Activated CD4-positive, alpha-beta T cell treated with anti-CD3 and anti-CD28 coated beads for 24 hours (primary cell): ENCODE measurements around the gene CDC6.

Source experiments
- DNase-seq, 2 donors: peaks; one replicate each; pipeline ENCODE4 v3.0.0-alpha.2; 2020; ENCODE audit warnings: low read depth in 2 of 2

Gene CDC6

DNA sequence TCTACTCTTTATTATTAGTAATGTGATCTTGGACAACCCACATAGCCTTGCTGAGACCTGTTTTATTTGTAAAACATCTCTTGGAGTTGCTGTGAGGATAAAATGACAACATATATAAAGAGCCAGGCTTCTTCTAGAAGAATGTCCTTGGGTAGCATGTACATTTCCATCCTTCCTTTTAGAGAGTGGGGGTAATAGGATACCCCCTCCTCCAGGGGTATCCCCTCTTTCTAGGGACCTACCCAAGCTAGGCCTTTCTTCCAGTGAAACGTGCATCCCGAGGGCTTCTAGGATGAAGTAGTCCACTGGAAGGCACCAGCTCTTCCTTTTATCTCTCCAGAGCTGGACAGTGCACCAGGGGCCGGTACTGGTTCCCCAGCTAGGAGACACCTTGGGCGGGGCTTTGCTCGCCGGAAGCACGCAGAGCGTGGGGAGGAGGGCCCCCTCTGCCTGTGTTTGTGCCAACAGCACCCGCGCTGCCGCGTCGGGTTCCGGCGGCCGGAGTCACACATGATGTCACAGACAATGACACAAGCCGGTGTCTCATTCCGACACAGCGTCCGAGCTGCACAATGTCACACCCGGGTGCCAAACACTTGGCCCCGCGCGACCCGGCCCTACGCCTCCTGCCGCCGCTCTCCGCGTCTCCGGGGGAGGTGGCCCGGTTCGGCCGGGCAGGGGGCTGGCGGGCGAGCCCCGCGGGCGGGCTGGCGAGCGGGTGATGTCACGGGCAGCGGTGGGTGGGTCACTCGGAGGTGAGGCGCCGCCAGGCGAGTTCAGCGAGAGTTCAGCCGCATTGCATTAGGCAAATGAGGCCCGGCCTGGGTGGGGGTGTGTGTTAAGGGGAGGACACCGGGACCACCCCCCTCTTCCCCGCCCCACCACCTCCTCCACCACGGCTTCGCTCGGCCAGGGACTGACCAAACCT, 53.5 kb downstream of the CDC6 start:
- peak in 1 of 2 donors; percentile 69 for DNase-seq

DNA sequence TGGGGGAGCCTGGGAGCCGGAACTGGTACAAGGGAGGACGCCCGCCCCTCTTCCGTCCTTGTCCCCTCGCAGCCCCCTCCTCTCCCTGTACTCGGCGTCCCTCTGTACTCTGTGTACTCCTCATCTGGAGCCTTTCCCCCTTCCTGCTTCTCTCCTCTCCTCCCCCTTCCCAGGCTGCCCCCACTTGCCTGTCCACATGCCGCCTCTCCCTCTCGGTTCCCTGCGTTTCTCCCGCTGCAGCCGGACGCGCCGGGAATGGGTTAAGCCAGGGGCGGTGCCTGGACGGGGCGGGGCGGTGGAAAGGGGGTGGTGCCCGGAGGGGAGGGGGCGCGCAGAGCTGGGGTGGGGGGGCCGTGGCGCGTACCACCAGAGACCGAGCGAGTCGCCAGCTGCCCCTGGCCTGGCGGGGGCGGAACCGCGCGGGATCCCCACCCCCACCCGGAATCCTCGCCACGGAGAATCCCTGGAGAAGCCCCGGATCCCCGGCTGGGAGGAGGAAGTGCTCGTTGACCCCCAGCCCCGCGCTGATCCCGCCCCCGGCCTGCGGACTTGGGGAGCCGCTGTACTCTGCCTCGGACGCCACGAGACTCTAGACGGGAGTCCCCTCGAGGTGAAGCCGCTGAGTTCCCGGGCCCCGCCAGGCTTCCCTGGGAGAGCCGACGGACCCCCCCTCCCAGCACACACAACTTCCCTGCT, 54.3 kb downstream of the CDC6 start:
- DNase-seq: no peak

DNA sequence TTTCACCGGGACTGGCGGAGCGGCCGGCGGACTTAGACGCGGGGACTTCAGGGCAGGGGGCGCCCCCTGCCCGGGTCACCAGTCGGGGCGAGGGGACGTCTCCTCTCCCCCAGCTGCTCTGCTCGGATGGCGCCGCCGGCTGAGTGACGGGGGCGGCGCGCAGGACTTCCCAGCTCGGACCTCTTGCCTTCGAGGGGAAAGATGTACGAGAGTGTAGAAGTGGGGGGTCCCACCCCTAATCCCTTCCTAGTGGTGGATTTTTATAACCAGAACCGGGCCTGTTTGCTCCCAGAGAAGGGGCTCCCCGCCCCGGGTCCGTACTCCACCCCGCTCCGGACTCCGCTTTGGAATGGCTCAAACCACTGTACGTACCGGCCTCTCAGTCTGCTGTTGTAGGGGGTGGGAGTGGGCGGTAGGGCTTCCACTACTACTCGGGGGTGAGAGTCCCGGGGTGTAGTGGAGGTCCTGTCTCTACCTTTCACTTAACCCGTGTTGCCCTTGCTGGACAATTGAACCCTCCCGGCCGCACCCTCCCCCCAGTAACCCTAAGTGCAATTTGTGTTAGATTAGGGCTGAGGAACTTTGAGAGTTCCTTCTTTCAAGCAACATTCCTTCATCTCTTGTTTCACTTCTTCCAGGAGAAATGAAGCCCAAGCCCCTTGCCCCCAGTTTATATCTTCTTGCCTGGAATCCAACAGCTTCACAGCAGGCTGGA, 55.0 kb downstream of the CDC6 start:
- no peak for DNase-seq

DNA sequence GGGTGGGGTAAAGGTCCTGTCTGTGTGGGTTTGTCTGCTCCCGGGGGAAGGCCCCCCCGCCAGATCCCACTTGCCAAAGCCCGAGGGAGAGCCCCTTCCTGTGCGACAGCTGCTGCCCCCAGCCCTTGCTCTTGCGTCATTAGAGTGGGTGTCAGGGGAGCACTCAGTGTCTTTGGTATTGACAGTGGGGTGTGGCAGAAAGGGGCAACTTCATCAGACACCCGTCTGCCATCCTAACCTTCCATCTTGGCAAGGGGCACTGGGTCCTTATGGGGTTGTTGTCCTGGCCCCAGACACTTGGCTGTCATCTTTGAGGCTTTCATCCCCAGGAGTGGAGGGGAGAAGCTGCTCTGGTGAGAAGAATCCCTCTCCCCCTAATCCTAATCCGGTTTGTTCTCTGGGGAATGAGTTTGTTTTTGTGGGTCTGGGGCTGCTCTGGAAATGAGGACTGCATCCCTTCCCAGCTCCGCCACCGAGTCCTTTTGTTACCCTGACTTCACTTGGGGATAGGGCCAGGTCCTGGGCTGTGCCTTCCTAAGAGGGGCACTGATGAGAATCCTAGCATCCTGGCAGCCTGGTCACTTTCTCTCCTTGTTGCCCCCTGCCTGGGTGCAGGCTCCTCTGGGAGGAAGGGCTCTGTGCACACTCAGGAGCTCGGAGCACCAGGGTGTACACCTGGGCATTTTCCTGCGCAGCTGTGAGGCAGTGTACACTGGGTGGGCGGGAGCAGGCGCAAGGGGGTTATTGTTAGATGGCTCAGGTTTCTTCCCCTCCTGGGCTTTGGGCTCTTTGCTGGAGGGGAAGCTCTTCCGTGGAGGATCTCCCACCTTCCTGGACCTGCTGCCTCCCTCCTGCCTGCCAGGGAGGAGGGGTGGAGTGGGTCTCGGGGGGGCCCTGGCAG, 55.8 kb downstream of the CDC6 start:
- DNase-seq: no peak

DNA sequence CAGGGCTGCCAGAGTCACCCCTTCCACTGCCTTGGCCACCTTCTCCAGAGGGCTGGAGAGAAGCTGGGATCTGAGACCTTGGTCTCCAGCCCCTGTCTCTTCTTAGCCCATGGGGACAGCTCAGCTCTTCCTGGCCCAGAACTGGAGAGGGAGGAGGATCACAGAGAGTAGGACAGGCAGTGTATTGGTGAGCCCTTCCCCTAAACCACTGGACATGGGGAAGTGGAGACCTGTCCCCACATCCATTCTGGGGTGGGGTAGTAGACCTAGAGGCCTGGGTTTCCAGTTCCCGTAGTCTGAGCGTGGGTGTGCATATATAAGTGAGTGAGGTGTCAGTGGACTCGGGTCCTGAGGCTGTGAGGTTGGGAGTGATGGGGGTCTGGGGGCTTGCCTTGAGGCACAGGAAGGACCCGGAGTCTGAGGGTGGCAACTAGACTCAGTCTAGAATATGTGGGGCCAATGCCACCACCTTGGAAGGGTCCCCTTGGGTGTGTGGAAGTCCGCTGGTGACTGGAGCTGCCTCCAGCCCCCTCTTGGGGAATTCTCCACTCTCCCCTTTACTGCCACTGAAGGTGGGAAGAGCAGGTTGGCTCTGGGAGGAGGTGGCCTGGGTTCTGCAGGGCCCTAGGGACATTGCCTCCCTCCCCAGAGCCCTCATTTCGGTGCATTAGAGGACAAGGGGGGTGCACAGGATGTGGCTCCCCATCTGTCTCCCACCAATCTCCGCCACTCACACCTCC, 56.9 kb downstream of the CDC6 start:
- no peak for DNase-seq

DNA sequence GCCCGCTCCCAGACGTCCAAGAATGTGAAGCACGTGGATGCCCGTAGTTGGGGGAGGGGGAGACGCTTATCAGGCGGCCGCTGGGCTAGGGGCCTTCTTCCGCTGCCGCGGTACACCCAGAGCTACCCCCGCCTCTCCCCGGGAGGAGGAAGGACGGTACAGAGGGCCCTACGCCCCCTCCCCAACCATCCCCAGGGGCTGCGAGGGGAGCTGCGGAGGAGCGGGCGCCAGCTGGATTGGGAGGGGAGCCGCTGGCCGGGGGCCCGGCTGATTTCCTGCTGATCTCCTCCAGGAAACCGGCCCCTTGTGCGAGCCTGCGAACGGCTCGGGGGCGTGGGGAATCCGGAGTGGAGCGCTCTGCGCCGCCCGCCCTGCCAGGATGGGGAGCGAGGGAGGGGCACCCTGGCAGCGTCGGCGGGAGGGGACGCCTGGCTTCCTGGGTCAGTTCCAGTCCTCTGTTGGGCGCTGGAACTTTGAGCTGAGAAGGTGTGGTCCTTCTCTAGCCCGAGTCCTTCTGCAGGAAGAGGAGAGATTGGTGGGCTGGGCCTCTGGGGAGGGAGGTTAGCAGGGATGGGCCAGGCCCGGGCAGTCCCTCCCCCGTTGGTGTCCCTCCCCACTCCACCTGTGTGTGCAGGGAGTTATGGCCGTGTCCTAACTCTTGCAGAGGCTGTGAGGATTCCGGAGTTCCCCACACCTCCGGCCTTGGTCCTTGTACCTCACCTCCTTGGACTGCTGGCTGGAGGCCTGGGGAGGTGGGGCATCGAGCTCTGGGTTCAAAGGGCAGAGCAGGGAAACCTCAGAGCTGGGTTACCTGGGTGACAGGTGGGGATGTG, 57.7 kb downstream of the CDC6 start:
- DNase-seq: no peak

DNA sequence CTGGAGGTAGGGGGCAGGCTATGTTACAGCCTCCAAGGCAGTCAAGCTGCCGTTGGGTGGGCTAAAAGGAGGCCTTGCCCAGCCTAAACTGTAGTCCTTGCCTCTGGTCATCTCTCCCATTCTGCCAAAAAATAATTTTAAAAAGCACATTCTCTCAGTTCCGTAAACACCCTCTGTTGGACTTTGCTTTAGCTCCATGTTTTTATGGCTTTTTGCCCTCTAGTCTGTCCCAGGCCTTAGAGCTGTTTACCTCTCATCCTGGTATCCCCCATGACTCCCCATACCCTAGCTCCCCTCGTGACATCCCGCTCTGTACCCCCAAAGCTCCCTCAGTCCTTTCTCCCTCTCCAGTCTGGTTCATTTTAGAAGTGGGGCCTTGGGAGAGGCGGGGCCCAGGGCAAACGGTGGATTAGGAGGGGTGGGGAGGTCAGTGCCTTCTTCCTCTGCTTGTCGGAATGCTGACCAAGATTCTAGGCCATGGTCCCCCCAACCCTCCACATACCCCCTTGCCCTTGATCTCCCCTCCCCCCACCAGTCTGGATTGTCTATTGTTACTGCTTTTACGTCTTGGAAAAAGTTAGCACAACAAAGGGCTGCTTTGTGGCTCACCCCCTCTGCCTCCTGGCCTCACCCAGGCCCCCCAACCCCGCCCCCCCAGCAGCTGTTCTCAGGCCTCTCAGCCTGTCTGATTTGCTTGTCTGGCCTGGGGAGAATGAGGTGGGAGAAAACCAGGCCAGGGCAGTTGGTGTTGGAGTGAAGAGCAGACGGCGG, 58.5 kb downstream of the CDC6 start:
- DNase-seq: no peak

DNA sequence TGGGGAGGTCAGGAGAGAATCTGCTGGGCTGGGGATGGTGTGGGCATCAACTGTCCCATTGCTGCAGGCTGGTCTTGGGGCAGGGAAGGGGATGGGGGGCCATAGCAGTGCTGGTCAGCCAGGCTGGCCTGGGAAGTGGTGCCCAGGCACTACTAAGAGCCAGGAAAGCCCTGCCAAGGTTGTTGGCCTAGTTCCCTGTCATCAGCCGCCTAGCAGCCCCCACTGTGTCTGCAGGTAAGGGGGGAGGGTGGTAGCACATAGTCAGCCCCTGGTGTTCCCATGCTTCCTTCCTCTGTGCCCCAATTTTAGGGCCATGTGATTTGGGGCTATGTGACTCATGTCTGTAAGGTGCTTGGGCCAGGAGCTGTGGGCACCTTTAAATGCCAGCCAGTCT, 59.1 kb downstream of the CDC6 start:
- DNase-seq: no peak

DNA sequence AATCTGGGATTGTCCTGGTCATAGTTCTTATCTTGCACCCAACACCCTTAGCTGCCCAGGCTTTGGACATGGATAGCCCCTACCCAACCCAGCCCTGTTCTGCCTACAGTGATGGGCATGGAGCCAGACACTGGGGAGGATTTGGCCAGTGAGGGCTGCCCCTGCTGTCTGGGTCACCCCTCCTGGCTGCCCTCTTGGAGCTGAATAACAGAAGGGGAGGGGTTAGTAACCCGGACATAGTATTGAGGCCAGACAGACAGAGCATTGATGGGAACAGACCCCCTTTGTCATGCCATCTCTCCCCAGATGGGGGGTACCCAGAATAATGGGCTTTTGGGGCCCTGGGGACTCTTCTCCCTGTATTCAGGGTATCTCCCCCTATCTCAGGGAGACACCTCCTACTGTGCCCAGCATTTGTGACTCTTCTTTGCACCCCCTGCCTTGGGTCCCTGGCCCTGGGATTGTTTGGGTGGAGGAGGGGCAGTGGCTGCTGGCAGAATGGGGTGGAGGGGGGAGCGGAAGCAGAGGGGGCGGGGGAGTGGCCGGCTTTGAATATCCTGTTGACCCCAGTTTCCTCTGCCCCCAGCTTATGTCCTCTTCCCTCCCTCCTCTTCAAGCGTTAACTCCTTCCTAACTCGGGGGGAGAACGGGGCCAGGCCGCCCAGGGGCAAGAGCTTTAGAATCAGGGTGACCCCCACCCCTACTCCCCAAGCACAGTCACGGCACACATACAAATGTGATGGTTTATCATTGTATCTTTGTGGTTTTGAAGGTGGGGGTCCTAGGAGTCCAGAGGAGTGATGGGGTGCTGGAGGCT, 59.8 kb downstream of the CDC6 start:
- DNase-seq: no peak

DNA sequence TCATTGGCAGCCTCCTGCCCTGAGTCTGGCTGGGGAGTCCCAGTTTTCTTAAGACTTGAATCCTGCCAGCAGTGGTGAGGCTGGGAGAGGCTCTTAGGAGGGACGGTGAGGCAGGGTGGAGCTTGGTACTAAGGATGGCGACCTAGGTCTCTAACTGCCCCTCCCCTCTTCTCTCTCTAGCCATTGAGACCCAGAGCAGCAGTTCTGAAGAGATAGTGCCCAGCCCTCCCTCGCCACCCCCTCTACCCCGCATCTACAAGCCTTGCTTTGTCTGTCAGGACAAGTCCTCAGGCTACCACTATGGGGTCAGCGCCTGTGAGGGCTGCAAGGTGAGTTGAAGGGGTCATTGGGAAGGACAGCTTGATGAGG, 60.4 kb downstream of the CDC6 start:
- no peak for DNase-seq

DNA sequence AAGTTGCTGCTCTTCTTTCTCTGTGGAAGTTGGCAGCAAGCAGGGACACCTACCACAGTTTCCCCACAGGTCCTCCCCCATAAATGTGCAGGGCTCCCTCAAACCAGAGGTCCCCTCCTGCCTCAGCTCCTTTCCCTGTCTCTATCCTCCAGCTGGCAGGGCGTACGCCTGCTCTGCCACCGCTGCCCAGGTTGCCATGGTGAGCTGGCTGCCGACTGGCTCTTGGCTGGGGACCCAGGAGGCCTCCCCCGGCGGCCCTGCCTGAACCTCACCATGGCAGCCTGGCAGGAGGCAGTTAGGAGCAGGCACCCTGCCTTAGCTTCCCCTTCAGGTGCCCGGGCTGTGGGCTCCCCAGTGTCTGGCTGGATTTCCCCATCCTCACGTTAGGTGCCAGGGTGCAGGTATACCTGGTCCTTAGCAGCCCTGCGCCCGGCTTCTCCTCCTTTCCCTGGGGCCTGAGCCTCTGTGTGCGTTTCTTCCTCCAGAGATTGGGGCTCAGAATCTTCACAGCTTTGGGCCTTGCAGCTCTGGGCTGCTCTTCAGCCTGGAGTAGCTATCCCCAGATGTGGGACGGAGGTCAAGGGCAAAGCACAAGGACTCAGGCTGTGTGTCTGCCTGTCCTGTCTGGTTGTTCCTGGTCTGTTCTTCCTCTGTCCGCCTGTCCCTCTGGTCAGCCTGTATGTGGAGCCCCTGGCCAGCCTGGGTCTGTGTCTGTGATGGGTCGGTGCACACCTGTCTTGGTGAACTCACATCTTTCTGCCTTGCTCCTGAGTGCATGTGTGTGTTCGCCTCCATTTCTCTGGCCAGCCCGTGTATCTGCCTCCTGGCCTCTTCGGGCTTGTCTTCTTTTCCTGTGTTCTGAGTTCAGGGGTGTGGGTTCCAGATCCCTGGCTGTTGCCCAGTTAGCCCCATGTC, 61.1 kb downstream of the CDC6 start:
- no peak for DNase-seq

DNA sequence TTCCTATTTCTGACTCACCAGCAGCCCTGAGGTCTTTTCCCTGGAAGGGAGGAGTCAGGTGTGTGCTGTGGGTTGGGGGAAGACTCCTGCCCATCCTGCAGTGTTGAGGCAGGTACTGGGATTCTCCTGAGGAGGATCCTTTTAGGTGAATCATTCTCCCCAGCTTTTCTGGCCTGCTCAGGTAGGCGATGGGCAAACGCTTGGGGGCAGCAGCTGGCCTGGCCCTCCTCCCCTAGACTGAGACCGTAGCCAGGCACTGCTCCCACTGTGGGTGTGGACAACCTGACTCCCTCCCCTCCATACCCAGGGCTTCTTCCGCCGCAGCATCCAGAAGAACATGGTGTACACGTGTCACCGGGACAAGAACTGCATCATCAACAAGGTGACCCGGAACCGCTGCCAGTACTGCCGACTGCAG, 61.8 kb downstream of the CDC6 start:
- DNase-seq: no peak

DNA sequence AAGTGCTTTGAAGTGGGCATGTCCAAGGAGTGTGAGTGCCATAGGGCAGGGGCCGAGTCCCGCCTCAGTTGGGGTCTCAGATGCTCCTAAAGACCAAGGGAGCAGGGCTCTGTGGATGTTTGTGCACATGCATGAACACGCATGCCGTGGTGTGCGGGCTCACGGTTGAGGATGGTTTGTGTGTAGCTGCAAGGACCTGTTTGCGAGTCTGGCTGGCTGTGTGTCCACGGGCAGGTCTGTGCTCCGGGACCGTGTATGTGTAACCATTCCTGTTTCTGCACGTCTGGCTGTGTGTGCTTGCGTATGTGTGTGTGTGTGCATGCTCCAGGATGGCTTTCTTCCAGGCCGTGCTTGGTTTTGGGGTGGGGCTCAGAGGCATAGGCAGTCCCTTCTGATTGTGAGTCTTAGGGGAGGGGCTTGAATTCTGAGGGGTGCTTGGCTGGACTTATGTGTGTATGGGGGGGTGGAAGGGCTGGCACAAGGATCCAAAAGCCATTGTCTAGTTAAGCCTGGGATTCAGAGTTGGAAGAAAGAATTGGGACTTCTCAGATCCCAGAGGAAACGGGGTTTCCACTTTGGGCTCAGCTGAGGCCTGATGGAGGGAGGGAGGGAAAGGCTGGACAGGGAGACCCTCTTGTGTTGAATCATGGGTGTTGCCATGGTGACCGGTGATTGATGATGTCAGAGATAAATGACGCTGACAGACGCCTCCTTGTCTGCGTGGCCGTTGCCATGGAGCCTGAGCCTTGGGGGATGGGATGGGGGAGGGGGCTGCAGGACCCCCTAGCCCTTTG, 62.4 kb downstream of the CDC6 start:
- no peak for DNase-seq

DNA sequence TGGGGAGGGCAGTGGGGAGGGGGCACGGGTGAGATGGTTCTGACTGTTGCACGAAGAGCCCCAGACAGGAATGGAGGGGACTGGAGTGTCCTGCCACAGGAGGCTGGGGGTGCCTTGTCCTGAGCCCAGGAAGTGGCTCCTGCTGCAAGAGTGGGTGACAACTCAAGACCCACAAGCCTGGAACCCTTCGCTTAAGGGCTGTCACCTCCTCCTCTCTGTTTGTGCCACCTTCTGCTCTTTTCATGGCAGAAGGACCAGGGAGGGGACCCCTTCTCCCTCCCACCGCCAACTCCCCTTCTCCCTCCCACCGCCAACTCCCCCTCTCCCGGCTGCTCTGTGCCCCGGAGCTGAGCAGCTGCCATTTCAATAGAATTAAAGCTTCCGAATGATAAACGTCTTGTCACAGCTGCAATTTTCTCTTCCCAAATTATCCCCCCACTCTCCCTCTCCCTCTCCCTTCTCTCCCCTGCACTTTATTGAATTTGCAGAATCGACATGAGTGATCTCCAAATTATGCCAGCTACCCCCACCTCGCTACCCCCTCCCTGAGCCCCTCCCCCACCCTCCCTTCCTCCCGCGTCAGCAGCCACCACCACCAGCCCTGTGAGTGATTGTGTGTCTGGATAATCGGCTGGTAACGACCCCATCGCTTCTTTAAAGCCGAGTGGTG, 63.1 kb downstream of the CDC6 start:
- no peak for DNase-seq

DNA sequence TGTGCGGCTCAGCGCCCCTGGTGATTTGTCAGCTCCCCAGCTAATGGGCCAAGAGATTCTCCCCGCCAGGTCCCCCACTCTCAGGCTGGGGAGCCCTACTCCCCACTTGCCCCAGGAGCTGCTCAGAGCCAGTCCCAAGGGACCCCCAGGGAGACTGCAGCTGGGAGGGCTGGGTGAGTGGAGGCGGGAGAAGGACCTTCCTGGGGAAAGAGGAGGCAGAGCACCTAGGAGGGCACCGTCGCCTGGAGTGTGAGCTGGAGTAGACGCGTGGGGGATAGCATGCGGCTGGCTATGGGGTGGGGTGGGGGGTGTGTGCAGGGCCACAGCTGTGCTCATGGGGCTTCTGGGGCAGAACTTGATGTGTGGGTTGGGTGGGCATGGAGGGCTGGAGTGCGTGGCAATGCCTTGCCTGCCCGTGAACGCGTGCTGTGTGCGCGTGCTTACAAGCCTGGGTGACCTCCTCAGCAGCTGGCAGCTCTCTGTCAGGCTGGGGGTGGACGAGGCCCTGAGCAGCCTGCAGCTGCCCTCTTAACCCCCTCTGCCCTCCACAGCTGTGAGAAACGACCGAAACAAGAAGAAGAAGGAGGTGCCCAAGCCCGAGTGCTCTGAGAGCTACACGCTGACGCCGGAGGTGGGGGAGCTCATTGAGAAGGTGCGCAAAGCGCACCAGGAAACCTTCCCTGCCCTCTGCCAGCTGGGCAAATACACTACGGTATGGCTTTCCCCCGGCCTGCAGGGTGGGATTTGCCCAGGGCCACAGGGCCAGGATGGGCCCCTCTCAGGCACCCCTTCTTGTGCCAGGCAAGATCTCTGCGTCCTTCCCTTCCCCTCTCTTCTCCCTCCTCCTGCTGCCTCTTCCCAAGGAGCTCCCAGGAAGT, 63.9 kb downstream of the CDC6 start:
- no peak for DNase-seq
